GM12878 (cell line): Measurements from ENCODE around the gene ABCA2. TPM values are rescaled to one million over a fixed set of nuclear protein-coding genes. Genes with fewer than 3 reads are reported as not detected.
A peak's percentile ranks its signal among the peaks of the same experiment; 100 is the strongest.

ENCODE experiments used
- ATF7 ChIP-seq: fragments of 450-650 bp; IDR thresholded peaks from 2 replicates; pipeline ENCODE4 v1.6.1; 2016; ENCODE audit warnings: low read depth, mild to moderate bottlenecking
- CBFB ChIP-seq: IDR thresholded peaks from 2 replicates; pipeline ENCODE4 v1.6.1; 2016; ENCODE audit warnings: antibody characterized with exemption, low read depth
- CREB1 ChIP-seq: IDR thresholded peaks from 2 replicates; pipeline ENCODE4 v1.6.1; 2012; ENCODE audit warnings: low read depth, mild to moderate bottlenecking, inconsistent platforms
- CTCF ChIP-seq, 3 experiments: IDR thresholded peaks in 2 of 3; conservative IDR thresholded peaks in 1 of 3; 2 replicates each; pipeline ENCODE4 v1.5.1; 2011; ENCODE audit warnings: low read depth in 3 of 3, low read length in 3 of 3, mild to moderate bottlenecking in 3 of 3, control low read depth in 2 of 3, moderate library complexity in 2 of 3, inconsistent platforms in 1 of 3, mixed read lengths in 1 of 3; ENCODE audit not compliant: control insufficient read depth in 2 of 3, insufficient read depth in 1 of 3; ENCODE audit errors: extremely low read depth in 1 of 3
- JUND ChIP-seq: IDR thresholded peaks from 2 replicates; pipeline ENCODE4 v1.6.1; 2012; ENCODE audit warnings: low read depth, mild to moderate bottlenecking, low read length, improper control_type of control experiment, moderate library complexity
- MLLT1 ChIP-seq: fragments of 450-650 bp; IDR thresholded peaks from 2 replicates; pipeline ENCODE4 v1.6.1; 2016; ENCODE audit warnings: mild to moderate bottlenecking
- NFXL1 ChIP-seq: fragments of 450-650 bp; IDR thresholded peaks from 2 replicates; pipeline ENCODE4 v1.6.1; 2017; ENCODE audit warnings: antibody characterized with exemption, mild to moderate bottlenecking, borderline replicate concordance
- RB1 ChIP-seq: fragments of 450-650 bp; formaldehyde crosslinking; IDR thresholded peaks from 2 replicates; pipeline ENCODE4 v1.6.1; 2017; ENCODE audit warnings: mild to moderate bottlenecking, borderline replicate concordance
- SIN3A ChIP-seq: IDR thresholded peaks from 2 replicates; pipeline ENCODE4 v1.6.1; 2012; ENCODE audit warnings: low read depth, low read length, improper control_type of control experiment
- SKIL ChIP-seq: fragments of 450-650 bp; IDR thresholded peaks from 2 replicates; pipeline ENCODE4 v1.6.1; 2017; ENCODE audit warnings: mild to moderate bottlenecking, low read depth, inconsistent platforms; ENCODE audit not compliant: poor library complexity, severe bottlenecking
- STAT3 ChIP-seq: IDR thresholded peaks from 2 replicates; pipeline ENCODE4 v1.6.1; 2011; ENCODE audit warnings: low read depth, low read length, improper control_type of control experiment
- polyA plus RNA-seq, 11 experiments: library from polyadenylated mRNA; depleted of rRNA in 4 of 11; unstranded in 6 of 11; stranded (reverse) in 5 of 11; fragments of >200 nt; fragmentation: Nextera tagmentation in 4 of 11; fragmentation: Illumina TruSeq in 1 of 11; extraction: Ambion mirVana in 4 of 11; extraction: Trizol in 1 of 11; gene quantifications; 1 replicate in 1 of 11; 2 replicates in 10 of 11; pipeline versions ENCODE4 v1.2.1 to v1.2.3, GENCODE V29; 2011 to 2016; ENCODE audit warnings: inconsistent platforms in 2 of 11, missing spikeins in 2 of 11, low read depth in 1 of 11
- total RNA-seq, 4 experiments: library from RNA; depleted of rRNA in 3 of 4; stranded (reverse); fragments of >200 nt in 3 of 4; fragmentation: Illumina TruSeq in 1 of 4; extraction: Trizol in 1 of 4; gene quantifications; 2 replicates each; pipeline versions ENCODE4 v1.2.1 to v1.2.3, GENCODE V29; 2013 to 2021

Gene ABCA2
- total and polyA plus RNA-seq, 10 of the 15 experiments (the other 5 are each of a cell fraction or from before 2014, with no cell fraction given): 0.13 to 2.6 (median 0.71) TPM; not detected in 2

- TF ChIP-seq SKIL (no peak), SIN3A (no peak), CBFB (no peak), RB1 (0 out of 2 replicates have a peak, but pooled peaks have one; percentile 80), CTCF (IDR thresholded peaks at IDR 0.05 in 2 of 3, conservative IDR thresholded peaks at IDR 0.05 in 1 of 3; ENCODE audit: control insufficient read depth in 2 of 3, extremely low read depth in 1 of 3, insufficient read depth in 1 of 3, low read depth in 3 of 3, low read length in 3 of 3) (peak; percentile 78 to 96 (median 85)), JUND (no peak), ATF7 (no peak), NFXL1 (no peak), CREB1 (peak; percentile 47; the same call in 1 of the 2 replicates), MLLT1 (0 out of 2 replicates have a peak, but pooled peaks have one; percentile 24), STAT3 (no peak)
- TF ChIP-seq, all 136 proteins: peak for 12
Measured at GRCh38 chr9:137064027-137064879, 36.2 kb upstream of the ABCA2 start (continued).
